ENCODE measurements around the gene HAPLN2. TPM values are rescaled to one million over a fixed set of nuclear protein-coding genes. Genes with fewer than 3 reads are reported as not detected.

HAPLN2 gene
- total and polyA plus RNA-seq, 2 donors (not counting 1 experiment from before 2014, with no cell fraction given): 0.13 TPM; not detected in 1

- POLR2A ChIA-PET: no interaction called here
- H3K27me3 ChIP-seq (replicated peaks in 1 of 4; ENCODE audit: control extremely low read depth in 1 of 4, control insufficient read depth in 3 of 4, insufficient read depth in 4 of 4, low read length in 3 of 4): peaks cover 0 to 61% (median 32%) of the 10 kb centered on the region in 4 experiments
- H3K27ac Mint-ChIP-seq: peak overlapping the region; percentile 41
- peaks cover 62% of the 10 kb centered on the region for H3K4me1 Mint-ChIP-seq
- H3K4me3 Mint-ChIP-seq: peak overlapping the region; percentile 86
- H3K9me3 Mint-ChIP-seq (ENCODE audit: insufficient read depth): no peaks in the 10 kb centered on the region
- H3K27me3 Mint-ChIP-seq: peaks cover 52% of the 10 kb centered on the region
- no peaks in the 10 kb centered on the region for H3K79me2 ChIP-seq (ENCODE audit: control insufficient read depth, insufficient read depth, low read length)
- peak overlapping the region; percentile 92 for H3K4me2 ChIP-seq (replicated peaks; ENCODE audit: low read depth, low read length, poor library complexity, severe bottlenecking)
- H2AFZ ChIP-seq (ENCODE audit: insufficient read depth, low read depth, low read length, poor library complexity, severe bottlenecking): peak overlapping the region; percentile 53
- DNase-seq (peak; percentile 81), ATAC-seq (ENCODE audit: low read depth) (peak; percentile 52)
- TF ChIP-seq EZH2 (IDR thresholded peaks at IDR 0.05; ENCODE audit: borderline replicate concordance, insufficient read depth, low read depth, low read length, poor library complexity, severe bottlenecking) (peak; percentile 76), CTCF (IDR thresholded peaks at IDR 0.05) (peak; percentile 96)
- WGBS (ENCODE audit: insufficient coverage): 2% methylated on average over 54 of the region's 54 CpGs
- H3K4me1 ChIP-seq (ENCODE audit: control insufficient read depth in 2 of 2, insufficient read depth in 2 of 2, low read length in 2 of 2): peaks cover 47 to 58% of the 10 kb centered on the region in 2 donors
- intact Hi-C loops (cut with micrococcal nuclease): loop anchor here (1.0 to 2.0 kb wide), 3 partner anchors 16 to 73 kb away; no protein-coding TSS in a partner anchor
- no peak overlapping the region for H3K27ac ChIP-seq (ENCODE audit: low read length in 2 of 2)
- CTCF ChIA-PET: interaction anchor here (0.5 to 9.0 kb wide), 19 partner anchors 7 to 319 kb away, joined by 3 to 173 read pairs (median 4); partner anchors contain the start of genes BCAN, CCT3, CRABP2 and HAPLN2
- peak overlapping the region in 4 of 5 experiments; percentile 29 to 51 (median 40) for H3K4me3 ChIP-seq (ENCODE audit: control extremely low read depth in 1 of 5, extremely low read depth in 1 of 5, insufficient read depth in 1 of 5, low read depth in 2 of 5, low read length in 4 of 5)
- no peaks in the 10 kb centered on the region for H3K9me3 ChIP-seq (ENCODE audit: control extremely low read depth in 1 of 3, control insufficient read depth in 2 of 3, insufficient read depth in 1 of 3, low read length in 2 of 3)
- no peaks in the 10 kb centered on the region for H4K20me1 ChIP-seq (ENCODE audit: control insufficient read depth, insufficient read depth, low read length, poor library complexity, severe bottlenecking)
- H3K9ac ChIP-seq (ENCODE audit: low read length): peak overlapping the region; percentile 62
- H3K36me3 ChIP-seq (replicated peaks in 1 of 2; ENCODE audit: control extremely low read depth in 1 of 2, control insufficient read depth in 1 of 2, extremely low read depth in 1 of 2, insufficient read depth in 2 of 2, low read length in 1 of 2): no peaks in the 10 kb centered on the region
Measured at GRCh38 chr1:156656806-156657740, 37.9 kb downstream of the HAPLN2 start.

Measured in B cell (primary cell).